ENCODE results near the gene KIAA0319L.
"Not testable (repeated sequence)": the region's sequence is repeated elsewhere in the genome, so short reads cannot be mapped to it uniquely, and the experiment has no call there.

KIAA0319L gene

DNA sequence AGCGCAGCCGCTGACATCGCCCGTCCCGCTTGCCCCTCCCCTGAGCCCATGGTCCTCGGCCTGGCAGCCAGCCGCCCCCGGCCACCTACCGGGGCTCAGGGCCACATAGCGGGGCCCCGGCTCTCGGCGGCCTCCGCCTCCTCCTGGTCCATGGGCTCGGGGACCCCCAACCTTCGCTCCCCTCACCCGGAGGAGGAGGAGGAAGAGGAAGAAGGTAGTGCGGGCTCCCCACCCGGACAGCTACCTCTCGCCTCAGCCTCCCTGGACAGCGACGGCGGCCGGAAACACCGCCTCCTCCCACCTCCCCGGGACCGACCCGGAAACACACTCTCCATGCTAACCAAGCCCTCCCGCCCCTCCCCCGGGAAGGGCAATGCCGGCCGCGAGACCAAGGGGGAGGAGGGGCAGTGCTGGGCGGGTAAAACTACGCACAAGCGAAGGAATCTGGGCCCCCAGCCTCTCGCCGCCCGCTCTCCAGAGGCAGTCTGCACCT lies at the start of gene KIAA0319L:
Gene KIAA0319L, minus strand, starts transcription at position 286 of the 493 bp plus-strand sequence. CDS start 2,912 bp downstream, outside the sequence.
- peak; percentile 91 to 97 for DNase-seq

DNA sequence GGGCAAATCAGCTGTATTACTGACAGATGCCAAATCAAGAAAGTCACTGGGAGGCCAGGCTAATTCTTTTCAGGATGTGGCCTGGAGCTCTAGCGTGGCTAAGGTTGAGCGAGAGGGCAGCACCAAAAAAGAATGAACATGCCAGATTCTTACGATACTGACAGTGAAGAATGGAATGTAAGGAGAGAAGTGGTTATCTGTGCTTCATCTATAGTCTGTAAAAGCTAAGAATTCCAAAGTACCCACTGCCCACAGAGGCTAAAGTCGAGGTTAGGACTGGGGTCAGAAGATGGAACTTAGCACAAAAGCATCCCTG lies 48.6 kb upstream of the KIAA0319L start:
- no peak for DNase-seq

DNA sequence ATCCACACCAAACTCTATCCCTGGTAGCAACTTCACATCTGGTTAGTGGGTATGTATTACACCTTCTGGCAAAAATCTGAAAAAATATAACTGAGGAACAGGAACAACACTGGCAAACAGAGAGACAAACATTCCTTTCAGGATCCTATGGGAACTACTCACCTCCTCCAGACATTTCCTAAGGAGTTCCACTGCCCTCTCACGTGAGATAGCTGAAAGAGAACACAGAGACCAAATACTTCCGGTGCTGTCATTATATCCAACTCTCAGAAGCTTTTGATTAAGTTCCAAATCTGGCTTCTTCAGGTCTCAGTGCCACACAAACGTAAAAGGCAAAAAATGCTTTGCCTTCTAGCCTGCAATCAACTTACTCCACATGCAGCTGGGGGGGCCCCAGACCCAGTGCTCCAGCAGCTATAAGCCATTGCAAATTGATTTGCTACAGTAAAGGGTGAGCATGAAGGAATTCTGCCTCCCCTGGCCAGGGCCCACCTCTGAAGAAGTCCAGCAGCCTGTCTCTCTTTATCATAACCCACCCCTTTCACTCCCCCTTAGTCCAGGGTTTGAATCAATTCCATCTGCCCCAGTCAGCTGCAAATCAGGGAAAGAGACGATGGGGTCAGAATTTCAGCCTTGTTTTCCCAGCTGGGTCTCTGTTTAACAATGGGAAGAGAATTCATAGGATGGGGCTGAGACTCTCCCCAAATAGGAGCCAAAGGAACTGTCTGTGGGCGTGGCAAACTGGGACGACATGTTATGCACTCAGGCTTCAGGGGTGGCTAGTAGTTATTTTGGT lies 48.1 kb upstream of the KIAA0319L start:
- DNase-seq = no peak

DNA sequence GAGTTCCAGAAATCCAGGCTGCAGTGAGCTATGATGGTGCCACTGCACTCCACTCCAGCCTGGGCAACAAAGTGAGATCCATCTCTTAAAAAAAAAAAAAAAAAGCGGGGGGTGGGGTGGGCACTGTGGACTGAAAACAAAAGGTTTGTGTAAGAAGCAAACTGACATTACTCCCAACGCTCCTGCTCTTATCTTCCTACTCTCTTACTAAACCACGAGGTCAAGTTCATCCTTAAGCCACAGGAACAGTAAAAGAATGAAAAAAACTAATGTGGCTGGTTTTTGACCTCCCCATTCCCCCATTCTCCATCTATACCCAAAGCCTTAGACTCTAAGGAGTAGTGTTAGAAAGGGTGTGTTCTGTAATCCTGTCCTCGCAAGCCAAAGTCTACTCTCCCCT lies 46.7 kb upstream of the KIAA0319L start:
- no peak for DNase-seq

DNA sequence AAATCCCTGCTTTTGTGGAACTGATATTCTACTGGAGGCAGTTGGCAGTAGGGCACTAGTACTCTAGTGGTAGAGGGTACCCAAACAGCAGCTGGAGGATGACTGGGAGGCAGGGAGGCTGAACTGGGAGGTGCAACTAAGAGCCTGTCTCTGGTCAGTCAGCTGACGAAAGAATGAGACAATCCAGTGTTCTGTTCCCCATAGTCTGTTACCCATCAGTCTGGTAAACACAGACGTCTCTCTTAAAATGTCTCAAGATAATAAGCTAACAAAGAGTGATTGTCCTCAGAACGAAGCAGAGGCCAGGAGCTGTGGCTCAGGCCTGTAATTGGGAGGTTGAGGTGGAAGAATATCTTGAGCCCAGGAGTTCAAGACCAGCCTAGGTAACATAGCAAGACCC lies 46.3 kb upstream of the KIAA0319L start:
- DNase-seq = peak in 1 of 2 donors; percentile 20

DNA sequence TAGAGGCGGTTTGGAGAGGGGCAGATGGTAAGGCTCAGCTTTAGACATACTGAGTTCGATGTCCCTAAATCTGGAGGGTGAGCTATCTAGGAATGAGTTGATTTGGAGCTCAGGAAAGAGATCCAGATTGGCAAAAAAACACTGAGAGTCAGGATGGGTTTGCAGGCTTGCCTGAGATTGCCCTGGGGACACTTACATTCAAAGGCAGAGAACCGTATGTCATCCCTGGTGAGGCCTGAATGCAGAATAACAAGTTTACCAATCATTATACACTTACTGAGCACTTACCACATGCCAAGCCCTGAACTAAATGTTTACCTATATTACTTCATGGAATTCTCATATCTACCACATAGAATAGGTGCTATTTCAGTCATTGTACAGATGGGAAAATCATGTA lies 43.4 kb upstream of the KIAA0319L start:
- no peak for DNase-seq

DNA sequence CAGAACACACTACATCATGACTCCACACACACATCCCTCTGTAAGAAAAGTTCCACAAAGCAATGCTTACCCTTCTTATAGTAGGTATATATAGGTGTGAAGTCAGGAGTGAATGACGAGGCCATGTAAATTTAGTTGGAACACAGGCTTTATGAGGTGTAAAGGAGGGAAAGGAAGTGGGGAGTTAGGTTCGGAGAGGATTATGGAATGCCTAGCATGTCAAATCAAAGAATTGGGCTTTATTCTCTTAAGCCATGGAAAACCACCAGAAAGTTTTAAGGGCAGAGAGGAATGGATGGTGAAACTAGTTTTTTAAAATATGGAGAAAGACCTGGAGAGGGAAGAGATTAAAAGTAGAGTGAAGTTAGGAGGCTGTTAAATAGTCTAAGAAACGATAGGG lies 42.2 kb upstream of the KIAA0319L start:
- no peak for DNase-seq

DNA sequence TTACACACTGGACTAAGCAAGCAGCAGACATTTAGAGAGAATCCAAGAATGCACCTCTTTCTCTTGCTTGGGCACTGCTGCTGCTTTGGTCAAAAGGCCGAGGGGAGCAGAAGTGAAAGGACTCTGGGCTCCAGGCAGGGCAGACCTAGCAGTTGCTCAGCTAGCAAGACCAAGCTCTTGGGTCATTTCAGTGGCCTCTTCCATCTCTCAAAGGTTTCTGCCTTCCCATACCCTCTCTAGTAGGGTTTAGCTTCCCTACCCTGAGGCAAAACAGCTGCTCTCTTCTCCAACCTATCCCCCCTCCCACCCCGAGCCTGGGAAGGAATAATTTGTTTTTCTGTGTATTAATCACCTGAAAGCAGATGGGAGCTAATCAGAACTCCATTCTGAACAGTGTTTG lies 41.7 kb upstream of the KIAA0319L start:
- DNase-seq = no peak

DNA sequence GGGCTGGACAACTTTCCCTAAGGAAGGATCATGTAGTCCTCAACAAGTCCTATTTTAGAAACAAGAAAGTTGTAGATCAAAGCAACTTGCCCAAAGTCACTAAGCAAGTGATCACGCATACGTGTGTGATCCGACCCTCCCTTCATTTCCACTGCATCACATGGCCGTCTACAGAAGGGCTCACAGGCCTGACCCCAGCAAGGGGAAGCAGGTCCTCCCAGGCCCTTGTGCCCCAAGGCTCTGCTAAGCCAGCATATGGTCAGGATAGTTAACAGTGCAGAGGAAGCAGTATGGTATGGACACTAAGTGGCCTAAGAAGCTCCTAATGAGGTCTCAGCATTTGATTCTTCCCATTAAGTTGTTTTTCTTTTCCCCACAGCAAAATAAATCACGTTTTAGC lies 40.7 kb upstream of the KIAA0319L start:
- DNase-seq = no peak

DNA sequence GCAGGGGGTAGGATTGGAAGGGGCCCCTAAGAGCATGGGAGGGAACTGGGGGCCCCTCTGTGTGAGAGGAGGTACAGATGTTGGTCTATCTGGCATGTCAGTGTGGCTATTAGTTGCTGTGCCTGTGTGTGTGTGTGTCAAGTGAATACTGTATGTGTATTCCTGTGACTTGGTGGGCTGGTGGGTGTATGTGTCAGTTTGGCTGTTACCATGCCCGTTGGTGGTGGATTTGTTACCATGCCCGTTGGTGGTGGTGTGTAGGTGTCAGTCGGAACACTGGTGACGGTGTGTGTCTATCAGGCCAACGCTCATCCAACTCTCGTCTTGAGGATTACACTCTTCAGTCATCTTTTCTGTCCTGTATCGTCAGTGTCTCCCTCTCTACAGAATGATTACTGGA lies 38.5 kb upstream of the KIAA0319L start:
- DNase-seq = no peak

DNA sequence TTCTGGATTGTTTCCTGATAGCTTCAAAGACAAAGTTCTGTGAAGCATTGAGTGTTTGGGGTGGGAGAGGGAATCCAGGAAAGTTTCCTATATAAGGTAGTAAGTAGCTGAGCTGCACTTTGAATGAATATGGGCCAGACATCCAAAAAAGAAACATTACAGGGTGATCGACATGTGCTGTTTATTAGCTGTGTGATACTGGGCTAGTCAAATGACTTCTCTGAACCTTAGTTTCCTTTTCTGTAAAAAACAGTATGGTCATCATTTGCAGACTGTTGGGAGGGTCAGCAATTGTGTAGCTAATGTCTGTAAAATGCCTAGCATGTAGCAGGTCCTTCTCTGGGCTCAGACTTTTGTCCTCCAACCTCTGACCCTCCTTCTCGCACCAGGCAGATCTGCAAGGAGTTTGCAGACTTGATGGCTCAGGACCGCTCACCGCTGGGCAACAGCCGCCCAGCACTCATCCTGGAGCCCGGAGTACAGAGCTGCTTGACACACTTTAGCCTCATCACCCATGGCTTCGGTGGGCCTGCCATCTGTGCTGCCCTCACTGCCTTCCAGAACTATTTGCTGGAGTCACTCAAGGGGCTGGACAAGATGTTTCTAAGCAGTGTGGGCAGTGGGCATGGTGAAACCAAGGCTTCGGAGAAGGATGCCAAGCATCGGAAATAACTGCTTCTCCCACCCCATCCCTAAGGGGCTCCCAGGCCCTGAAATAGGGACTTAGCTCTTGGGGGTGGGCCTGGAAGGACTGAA lies 37.0 kb upstream of the KIAA0319L start:
- DNase-seq = no peak

DNA sequence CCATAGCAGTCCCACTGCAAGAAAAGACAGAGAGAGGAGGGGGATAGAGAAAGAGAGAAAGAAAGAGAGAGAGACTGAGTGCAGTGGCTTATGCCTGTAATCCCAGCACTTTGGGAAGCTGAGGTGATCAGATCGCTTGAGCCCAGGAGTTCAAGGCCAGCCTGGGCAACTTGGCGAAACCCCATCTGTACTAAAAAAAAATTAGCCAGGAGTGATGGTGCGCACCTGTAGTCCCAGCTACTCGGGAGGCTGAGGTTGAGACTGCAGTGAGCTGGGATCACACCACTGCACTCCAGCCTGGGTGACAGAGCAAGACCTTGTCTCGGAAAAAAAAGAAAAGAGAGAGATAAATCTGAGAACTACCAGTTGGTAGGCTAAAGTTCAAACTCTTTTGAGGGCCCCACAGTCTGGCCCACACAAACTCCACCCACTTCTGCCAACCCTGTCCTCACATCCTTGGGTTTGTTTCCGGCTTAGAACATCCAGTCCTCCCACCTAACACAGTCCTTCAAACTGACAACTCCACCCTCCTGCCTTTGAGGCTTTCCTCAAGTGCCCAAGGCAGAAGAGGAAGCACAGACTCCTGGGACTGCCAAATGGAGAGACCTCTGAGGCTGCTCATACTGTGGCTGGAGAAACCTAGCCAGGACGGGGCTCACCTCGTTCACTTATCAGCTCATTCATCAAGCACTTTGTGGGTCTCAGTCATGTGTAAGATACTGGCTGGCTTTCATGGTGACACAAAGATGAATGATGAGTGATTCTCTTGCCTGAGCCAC lies 36.0 kb upstream of the KIAA0319L start:
- DNase-seq = no peak

DNA sequence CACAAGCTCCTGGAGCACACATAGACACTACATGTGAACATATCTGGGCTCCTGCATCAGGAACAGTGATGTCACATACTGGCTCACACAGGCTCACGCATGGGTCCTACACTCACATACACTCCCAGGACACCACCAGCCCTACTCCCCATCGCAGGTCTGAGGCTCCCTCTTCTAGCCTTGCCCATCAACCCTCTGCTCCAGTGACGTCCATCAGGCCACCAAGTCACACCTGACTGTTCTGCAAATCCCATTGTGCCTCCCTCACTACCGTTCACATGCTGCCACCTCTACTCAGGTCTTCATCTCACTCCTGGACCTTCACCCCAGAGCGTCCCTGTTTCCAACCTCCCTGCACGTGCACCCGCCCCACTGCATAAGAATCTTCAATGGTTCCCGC lies 34.0 kb upstream of the KIAA0319L start:
- DNase-seq = no peak

DNA sequence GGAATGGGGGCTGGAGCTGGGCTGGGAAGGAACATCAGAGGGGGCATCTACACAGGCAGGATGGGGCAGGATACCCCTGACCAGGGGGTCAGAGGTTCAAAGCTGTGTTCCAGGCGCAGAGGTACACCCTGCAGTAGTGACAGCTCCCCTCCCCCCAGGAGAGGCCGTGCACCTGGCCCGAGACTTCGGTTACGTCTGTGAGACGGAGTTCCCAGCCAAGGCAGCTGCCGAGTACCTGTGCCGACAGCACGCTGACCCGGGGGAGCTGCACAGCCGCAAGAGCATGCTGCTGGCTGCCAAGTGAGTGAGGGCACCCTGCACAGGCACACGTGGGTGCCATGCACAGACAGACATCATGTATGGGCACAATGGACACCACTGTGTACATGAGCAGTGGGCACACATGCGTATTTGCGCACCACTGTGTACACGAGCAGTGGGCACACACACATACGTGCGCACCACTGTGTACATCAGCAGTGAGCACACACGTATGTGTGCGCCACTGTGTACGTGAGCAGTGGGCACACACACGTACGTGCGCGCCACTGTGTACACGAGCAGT lies 33.4 kb upstream of the KIAA0319L start:
- no peak for DNase-seq

DNA sequence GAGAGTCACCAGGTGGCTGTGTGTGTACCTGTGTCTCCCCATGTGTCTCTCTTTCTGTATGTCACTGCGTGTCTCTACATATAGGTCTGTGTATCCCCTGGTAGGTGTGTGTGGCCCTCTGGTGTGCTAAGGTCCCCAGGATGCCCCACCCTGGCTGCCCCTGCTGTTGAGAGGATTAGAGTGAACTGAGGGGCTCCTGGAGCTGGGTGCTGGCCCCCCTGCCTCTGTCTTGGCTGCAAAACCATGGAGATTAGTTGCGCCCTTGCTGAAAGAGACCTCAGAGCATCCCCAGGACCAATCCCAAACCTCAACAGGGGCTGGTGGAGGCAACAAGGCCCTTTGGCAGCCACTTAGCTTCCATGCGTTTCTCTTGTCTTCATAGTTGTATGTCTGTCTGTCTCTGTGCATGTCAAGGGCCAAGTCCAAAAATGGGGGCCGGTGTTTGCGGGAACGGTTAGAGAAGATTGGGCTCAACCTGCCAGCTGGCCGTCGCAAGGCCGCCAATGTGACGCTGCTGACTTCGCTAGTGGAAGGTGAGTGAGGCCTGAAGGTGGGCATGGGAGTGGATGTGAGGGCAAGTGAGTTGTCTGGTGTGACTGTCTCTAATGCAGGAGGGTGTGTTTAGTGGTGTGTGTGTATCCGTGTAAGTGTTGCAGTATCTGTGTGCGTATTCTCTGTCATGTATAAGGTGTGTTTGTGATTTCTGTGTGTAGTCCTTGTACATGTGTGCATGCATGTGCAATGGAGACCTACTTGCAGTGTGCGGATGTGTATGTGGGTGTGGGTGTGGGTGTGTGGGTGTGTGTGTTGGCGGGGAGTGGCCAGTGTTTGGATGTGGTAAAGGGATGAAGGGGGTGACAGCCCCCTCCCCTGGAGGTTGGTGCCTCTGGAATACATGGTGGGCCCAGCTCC lies 32.6 kb upstream of the KIAA0319L start:
- no peak for DNase-seq

DNA sequence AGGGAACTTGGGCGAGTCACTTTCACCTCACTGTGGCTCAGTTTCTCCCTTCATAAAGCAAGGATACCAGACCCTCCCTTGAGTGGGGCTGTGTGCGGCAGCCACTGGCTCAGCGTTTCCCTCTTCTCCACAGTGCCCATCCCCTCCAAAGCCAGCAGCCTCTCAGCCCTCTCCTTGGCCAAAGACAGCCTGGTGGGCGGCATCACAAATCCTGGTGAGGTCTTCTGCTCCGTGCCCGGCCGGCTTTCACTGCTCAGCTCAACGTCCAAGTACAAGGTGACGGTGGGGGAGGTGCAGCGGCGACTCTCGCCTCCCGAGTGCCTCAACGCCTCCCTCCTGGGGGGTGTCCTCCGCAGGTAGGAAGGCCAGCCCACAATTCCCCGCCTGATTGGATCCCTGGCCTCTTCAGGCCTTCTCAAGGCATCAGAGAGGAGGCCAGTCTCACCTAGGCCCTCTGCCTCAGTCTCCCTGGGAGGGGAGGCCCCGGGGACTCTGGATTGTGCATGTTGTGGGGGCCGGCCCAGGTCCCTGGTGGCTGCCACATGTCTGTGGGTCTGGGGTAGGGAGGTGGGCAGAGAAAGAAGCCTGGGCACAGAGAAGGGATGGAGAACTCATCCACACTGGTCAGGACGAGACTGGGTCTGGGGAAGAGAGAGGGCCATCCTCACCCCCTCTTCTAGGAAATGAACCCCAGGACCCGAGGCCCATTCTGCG lies 31.2 kb upstream of the KIAA0319L start:
- no peak for DNase-seq

DNA sequence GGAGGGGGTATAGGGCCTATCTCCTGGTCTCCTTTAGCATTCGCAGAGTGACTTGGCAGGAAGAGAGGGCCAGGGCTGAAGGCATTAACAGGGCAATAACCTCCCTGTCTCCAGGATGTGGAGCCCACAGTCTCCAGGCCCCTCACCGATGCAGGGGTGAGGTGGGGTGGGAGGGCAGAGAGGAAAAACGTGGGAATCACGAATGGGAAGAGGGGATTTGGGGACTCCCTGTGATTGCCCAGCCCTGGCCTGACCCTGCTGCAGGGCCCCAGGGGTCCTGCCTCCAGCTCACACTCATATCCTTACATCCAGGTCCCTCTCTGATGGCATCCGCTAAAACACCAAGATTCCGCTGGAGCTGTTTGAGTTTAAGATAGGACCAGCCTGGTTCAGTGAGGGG lies 30.5 kb upstream of the KIAA0319L start:
- DNase-seq = no peak

DNA sequence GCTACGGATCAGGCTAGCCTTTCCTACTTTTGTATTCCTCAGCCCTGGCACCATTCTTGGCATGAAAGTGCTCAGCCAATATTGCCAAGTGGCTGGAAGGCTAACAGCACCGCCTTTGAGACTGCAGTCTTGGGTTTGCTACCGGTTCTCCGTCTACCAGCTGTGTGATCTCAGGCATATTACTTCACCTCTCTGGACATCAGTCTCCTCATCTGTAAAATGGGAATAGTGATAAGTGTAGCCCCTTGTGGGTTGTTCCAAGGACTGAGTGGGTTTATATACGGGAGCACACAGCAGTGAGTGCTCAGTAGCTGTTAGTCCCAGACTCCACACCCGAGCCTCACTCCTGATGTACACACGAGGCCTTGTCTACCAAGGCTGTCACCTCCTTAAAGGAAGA lies 29.6 kb upstream of the KIAA0319L start:
- DNase-seq = no peak

DNA sequence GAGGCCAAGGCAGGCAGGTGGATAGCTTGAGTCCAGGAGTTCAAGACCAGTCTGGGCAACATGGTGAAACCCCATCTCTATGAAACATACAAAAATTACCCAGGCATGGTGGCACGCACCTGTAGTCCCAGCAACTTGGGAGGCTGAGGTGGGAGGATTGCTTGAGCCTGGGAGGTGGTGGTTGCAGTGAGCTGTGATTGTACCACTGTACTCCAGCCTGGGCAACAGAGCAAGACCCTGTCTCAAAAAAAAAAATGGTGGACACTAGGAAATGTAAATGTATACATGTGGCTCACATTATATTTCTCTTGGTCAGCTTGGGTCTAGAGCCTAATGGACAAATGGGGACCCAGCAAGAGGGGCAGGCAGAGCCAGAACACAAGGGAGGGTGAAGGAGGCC lies 28.6 kb upstream of the KIAA0319L start:
- not testable (repeated sequence) for DNase-seq

DNA sequence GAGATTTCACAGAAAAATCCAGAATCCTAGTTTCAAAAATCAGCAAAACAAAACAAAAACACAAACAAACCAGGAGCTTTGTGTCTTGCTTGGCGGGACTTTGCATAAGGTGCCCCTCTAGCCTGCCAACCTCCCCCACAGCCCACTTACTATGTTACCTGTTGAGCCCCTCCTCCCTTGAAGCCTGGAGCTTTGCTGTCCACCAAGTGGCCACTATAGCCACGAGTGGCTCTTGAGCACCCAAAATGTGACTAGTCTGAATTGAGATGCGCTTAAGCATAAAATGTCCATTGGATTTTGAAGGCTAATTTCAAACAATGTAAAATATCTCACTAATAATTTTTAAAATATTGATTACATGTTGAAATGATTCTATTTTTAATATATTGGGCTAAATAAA lies 28.1 kb upstream of the KIAA0319L start:
- DNase-seq = no peak

DNA sequence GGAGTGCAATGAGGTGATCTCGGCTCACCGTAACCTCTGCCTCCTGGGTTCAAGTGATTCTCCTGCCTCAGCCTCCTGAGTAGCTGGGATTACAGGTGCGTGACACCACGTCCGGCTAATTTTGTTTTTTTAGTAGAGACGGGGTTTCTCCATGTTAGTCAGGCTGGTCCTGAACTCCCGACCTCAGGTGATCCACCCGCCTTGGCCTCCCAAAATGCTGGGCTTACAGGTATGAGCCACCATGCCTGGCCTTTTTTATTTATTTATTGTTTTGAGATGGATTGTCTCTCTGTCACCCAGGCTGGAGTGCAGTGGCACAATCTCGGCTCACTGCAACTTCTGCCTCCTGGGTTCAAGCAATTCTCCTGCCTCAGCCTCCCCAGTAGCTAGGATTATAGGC lies 24.4 kb upstream of the KIAA0319L start:
- not testable (repeated sequence) for DNase-seq

Measured in hippocampal formation (tissue), 2 donors.